Activated CD8-positive, alpha-beta memory T cell treated with anti-CD3 and anti-CD28 coated beads, Interleukin-2, amount 50 U/mL, for 24 hours (primary cell): ENCODE results near the gene GSTM4.
A peak's percentile ranks its signal among the peaks of the same experiment; 100 is the strongest.
"Not testable (repeated sequence)": the region's sequence is repeated elsewhere in the genome, so short reads cannot be mapped to it uniquely, and the experiment has no call there.

Experiments
- DNase-seq: peaks from one replicate; pipeline ENCODE4 v3.0.0-alpha.2; 2020; ENCODE audit errors: extremely low read depth

GSTM4 gene

GRCh38 chr1:109637446-109637845 lies 18.5 kb upstream of the GSTM4 start:
- no peak for DNase-seq

DNA sequence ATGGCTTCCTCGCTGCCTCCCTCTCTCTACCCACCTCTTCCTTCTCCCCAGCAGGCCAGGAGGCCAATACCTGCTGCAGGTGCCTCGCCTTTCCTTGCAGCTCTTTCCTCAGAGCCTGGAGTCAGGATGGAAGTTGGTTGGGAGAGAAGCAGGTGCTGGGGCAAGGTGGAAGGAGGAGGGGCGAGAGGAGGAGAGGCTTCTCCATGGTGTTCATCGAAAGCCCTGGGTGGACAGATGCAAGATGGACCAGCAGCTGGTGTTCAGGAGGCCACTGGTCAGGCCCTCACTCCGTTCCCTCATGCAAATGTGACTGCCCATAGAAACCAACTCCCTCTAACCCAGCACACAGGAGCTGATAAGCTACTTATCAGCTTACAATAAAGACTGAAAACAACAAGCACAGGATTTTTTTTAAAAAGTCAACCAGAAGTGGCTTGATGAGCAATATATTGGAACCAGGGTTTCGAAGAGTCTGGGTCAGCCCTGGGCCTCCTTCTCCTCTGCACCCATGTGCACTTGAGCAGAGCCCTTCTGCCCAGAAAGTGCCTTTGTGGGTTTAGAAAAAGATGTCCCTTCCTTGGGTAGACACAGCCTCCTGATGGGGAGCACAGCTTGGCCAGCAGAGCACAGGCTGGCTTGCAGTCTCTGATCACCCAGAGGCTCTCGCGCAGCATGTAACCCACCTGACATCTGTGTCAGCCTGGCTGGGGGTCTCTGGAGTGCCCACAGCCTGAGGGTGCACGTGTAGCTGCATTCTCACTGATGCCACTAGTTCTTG lies 16.6 kb upstream of the GSTM4 start:
- no peak for DNase-seq

- no peak for DNase-seq
Observed at GRCh38 chr1:109639841-109640184, 16.1 kb upstream of the GSTM4 start.

DNA sequence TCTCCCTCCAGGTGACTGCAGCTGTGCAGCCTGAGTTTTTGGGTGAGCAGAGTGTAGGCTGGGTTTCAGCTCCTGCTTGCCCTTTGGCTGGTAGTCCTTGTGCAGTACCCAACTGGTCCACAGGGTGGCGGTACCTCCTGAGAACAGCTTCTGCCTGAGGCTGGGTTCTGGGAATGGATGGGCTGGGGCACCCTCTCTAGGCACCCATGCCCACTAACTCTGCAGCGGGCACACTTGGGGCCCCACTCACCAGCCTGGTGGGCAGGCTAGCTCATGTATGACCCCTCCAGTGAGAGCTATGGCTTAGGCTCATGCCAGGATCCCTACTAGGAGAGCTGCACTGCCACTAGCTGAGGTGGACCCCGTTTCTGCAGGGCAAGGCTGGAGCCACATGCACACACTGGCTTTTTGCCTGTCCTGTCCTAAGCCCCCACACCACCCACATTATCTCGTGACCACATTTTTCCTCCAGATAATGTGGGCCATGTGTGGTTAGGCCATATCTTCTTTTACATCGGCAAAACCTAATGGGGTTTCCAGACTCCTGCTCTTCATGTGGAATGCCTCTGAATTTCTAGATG lies 15.5 kb upstream of the GSTM4 start:
- DNase-seq, result peak; percentile 84

DNA sequence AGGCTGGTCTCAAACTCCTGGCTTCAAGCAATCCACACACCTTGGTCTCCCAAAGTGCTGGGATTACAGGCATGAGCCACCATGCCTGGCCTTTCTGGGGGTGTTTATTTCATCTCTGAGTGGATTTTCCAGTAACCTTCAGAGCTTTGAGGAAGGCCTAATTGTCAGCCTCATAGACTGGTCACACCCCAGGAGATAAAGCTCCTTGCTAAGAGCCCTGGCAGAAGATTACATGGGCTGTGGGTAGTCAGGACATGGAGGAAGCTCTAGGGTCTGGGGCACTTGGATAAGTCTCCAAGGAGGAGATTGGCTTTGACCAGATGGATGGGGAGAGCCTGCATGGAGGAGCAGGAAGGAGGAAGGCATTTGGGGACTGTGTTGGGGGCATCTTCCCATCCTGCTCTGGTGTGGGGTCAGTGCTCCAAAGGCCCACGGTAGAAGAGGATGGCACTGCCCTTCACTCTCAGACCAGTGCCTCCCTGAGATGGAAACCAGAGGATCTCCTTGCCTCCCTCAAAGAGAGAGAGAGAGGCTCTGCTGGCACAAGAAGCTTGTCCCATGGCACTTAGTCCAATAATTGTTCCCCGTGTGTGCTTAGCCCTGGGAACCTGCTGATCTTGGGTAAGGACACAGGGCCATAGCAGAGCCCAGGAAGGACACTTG lies 14.7 kb upstream of the GSTM4 start:
- no peak for DNase-seq

DNA sequence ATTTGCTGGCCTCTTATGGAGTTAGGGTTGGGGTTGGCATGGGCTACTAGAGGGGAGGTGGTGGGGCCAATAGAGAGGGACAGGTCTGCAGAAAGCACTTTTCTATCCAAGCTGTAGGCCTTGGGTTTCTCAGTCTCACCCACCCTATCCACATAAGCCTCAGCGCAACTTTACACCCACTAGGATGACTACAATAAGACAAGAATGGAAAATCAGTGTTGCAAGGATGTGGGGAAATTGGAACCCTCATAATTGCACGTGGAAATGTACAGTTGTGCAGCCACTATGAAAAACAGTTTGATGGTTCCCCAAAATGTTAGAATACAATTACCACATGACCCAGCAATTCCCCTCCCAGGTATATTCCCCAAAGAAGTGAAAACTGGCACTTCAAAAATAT lies 14.0 kb upstream of the GSTM4 start:
- DNase-seq, result no peak

DNA sequence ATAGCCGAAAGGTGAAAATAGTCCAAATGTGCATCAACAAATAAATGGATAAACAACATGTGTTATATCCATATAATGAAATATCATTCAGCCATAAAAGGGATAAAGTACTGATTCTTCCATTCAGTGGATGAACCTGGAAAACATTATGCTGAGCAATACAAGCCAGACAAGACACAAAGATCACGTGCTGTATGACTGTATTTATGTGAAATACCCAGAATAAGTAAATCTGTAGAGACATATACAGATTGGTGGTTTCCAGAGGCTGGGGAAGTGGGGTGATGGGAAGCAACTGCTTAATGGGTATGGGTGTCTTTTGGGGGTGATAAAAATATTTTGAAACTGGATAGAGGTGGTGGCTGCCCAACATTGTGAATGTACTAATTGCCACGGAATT lies 13.3 kb upstream of the GSTM4 start:
- DNase-seq, result no peak

- peak; percentile 71 for DNase-seq
Observed at GRCh38 chr1:109643385-109644230, 12.3 kb upstream of the GSTM4 start.

DNA sequence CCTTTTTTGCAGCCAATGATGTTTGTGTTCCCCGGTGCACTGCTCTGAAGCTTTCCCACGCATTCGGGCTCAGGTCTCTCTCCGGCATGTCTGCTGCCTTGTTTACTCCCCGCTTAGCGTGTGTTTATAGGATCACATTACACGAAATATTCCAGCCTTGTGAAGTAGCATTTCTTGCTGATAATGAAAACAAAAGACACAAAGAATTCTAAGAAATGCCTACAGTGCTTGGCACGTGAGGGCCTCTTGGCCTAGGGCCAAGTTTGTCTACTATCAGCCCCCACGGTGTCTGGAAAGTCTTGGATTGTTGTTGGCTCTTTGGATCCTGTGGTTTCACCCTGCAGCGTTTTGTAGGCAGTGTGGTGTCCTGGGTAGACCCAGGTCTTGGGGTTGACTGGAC lies 11.2 kb upstream of the GSTM4 start:
- no peak for DNase-seq

DNA sequence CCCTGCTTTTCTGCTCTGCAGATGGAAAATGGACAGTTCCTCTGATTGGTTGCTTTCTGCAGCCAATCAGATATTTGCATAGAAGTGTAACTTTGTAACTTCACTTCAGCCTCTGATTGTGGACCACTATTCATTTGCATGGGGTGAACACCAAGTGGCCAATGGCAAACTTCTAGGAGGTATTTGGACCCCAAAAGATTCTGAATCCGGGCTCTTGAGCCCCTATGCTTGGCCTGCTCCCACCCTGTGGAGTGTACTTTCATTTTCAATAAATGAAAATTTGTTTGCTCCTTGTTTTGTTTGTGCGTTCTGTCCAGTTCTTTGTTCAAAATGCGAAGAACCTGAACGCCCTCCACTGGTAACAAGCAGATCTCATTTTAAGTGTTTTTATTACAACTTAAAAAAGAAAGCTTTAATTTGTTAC lies 6.4 kb upstream of the GSTM4 start:
- DNase-seq, result no peak

- no peak for DNase-seq
Observed at GRCh38 chr1:109650609-109651008, 5.3 kb upstream of the GSTM4 start.

DNA sequence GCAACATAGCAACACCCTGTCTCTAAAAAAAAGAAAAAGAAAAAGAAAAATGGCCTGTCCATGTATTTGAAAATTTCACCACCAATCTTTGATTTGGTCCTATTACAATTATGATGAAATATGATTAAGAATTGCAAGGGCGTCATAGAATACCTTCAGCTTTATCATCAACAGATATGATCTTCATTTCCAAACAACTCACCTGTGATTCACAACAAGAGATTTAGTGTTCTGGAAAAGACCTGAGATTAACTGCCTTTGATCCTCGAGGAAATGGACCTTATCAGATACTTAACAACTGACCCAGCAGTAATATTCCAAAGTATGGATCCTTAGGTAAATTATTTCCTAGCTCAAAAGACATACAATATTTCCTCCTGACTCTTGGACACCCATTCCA lies 3.5 kb upstream of the GSTM4 start:
- DNase-seq, result no peak

DNA sequence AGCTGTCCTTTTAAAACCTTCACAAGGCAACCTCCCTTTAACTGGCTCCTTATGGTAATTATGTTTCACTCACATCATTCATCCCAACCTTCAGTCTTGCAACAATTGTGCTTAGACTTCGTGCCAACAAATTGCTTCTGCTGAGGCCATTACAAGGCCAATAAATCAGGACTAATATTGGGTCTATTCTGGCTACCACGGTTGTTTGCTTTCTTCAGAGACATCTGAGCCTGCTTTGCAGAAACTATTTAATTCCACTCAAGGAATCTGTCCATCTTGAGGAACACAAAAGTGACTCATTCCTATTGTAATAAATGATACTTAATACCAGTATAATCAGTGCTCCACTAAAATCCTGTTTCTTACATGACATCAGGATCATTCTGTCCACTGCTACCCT lies 2.6 kb upstream of the GSTM4 start:
- no peak for DNase-seq

DNA sequence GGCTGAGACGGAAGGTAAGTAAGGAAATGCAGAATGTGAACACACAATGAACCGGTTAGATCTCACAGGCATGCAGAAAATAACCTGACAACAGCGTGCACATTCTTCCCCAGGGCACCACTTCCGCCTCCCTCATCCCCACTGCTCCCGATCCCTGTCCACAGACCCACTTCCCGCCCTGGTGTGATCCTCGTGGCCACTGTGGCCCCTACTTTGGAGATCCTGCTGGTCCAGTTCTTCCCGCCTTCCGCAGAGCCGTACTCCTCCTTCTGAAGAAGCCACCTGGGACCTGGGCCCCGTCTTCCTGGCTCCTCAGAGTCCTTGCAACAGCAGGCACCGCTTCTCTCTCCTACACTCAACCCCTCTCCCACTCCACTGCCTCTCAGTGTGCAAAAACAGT lies 1.4 kb upstream of the GSTM4 start:
- DNase-seq, result no peak

DNA sequence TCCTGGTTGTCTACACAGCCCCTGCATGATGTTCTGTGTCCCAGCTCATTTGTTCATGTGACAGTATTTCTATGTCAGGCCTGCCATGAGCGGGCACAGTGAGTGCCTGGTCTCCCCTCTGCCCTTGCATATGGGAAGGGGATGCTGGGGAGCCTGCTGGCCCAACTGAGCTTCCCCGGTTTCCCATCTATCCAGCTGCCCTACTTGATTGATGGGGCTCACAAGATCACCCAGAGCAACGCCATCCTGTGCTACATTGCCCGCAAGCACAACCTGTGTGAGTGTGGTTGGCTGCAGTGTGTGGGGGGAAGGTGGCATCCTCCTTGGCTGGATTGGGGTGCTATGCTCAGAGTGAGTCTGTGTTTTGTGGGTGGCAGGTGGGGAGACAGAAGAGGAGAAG lies 1.5 kb downstream of the GSTM4 start:
- DNase-seq, result no peak

GRCh38 chr1:109657970-109658369 lies 2.1 kb downstream of the GSTM4 start:
- no peak for DNase-seq

DNA sequence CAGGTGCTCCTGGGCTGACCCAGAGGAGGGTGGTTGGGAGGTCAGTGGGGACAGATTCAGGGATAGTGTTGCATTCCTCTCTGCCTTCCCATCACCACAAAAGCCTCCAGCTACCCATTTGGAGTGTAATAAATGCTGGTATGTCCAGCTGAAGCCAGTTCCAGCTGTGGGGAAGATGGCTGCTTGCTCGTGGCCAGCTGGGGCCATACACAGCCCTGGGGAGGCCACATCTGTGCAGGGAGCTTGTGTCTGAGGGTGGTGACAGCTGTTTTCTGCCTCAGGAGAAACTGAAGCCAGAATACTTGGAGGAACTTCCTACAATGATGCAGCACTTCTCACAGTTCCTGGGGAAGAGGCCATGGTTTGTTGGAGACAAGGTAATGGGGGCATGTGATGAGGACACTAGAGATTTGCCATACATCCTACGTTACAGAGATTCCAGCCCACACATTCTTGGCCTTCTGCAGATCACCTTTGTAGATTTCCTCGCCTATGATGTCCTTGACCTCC lies 2.7 kb downstream of the GSTM4 start:
- DNase-seq, result no peak

DNA sequence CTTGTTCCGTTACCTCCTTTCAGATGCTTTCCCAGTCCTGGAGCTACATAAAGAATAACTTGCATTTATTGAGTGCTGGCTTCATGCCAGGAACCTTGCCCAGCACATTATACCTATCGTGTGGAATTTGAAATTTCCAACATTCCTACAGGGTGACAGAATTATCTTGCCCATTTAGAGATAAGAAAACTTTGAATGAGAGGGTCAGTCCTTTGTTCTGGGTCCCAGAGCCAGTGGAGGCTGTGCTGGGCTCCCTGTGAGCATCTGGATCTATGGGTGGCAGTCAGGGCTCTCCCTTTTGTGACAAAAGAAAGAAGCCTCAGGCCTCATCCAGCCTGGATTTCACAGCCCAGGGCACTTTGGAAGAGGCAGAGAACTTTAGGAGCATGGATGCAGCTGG lies 3.2 kb downstream of the GSTM4 start:
- no peak for DNase-seq

DNA sequence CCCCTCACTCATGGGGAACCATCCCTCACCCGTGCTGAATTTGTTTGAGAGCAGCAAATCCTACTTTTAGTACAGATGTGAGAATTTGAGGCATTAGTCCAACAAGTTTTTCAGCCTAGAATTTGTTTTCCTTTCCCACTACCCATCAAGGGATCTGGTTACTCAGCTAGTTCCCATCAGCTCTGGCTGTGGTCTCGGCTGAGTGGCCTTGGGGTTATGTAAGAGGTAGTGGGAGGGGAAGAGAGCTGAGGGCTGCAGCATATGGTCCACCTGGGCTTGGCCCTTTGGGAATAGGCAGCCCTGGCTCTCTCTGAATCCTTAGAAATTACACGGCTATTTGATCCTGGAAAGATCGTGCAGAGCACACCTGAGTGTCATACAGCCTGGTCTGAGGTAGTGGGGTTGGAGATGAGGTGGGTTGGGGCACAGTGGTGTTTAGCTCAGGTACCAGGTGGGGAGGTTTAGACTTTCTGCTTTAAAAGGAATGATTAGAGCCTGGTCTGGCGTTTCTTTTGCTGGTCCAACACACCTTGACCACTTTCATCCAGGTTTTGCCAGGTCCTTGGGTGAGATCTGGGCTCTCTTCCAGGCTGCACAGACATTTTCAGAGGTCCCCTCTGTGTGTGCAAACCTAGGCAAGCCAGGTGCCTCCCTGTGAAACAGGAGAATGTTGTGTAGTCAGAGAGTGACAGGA lies 4.2 kb downstream of the GSTM4 start:
- no peak for DNase-seq

- DNase-seq, result not testable (repeated sequence)
Observed at GRCh38 chr1:109660691-109661026, 4.8 kb downstream of the GSTM4 start.

DNA sequence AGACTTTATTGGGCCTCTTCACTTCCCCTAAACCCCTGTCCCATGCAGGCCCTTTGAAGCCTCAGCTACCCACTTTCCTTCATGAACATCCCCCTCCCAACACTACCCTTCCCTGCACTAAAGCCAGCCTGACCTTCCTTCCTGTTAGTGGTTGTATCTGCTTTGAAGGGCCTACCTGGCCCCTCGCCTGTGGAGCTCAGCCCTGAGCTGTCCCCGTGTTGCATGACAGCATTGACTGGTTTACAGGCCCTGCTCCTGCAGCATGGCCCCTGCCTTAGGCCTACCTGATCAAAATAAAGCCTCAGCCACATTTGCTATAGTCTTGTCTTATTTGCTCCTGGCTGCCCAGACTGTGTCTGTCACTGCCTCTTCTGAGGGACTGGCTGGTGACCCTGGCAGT lies 5.5 kb downstream of the GSTM4 start:
- no peak for DNase-seq

DNA sequence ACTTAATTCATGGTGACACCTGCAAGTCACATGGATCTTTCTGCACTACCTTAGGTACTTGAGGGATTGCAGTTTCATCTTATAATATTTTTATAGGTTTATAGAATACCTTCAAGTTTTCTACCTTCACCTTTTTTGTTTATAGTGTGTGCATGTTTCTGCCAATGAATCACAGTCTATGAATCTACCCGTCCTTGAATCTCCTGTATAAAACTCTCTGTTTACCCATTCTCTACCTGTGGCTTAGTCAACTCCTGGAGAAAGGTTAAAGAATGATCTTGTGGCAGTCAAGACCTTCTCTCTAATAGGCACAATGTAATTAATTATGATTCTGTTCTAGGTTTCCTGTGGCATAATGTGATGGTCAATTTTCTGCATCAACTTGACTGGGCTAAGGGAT lies 8.8 kb downstream of the GSTM4 start:
- no peak for DNase-seq
